Measurements from ENCODE around the gene PNMA6F. TPM values are rescaled to one million over a fixed set of nuclear protein-coding genes. Genes with fewer than 3 reads are reported as not detected.
"Not testable (repeated sequence)": the region's sequence is repeated elsewhere in the genome, so short reads cannot be mapped to it uniquely, and the experiment has no call there.

The PNMA6F gene
- total RNA-seq, 4 donors from 2014 or later = not detected

DNA sequence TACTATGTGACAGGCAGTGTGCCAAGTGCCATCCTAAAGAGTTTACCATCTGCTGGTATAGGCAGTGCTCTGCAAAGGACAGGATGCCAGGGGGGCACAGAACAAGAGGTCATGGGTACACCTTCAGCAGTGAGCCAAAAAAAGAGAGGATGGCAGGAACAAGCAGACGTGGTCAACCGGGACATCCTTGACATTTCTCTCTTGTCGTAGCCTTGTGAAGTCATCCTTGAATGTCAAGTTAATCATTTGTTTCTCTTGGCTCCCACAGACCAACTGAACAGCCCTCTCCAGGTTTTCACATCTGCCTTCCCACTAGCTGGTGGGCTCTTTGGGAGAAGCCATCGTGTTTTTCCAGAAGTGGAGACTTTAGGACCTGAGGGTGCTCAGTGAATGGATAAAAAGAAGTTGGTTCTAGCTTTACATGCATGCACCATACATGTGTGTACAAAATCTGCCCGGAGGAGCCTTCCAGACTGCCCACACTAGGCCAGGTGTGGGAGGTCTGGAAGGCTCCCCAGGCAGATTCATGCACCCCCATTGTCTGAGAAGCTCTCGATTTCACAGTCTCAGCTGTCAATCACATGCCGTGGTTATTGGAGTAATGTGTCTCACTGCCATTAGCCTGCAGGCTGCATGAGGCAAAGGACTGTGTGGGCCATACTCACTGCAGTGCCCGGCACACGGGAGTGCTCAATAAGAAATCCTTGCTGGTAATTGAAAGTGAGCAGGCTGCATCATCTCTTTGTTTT lies 16.4 kb downstream of the PNMA6F start:
- Histone ChIP-seq H3K27ac (no peak overlapping the region), H3K36me3 (no peaks in the 10 kb centered on the region), H3K4me3 (no peak overlapping the region), H3K9me3 (no peaks in the 10 kb centered on the region), H3K27me3 (no peaks in the 10 kb centered on the region), H3K4me1 (no peaks in the 10 kb centered on the region)
- no peak for DNase-seq
- no peak for TF ChIP-seq POLR2A (IDR thresholded peaks at IDR 0.05)

DNA sequence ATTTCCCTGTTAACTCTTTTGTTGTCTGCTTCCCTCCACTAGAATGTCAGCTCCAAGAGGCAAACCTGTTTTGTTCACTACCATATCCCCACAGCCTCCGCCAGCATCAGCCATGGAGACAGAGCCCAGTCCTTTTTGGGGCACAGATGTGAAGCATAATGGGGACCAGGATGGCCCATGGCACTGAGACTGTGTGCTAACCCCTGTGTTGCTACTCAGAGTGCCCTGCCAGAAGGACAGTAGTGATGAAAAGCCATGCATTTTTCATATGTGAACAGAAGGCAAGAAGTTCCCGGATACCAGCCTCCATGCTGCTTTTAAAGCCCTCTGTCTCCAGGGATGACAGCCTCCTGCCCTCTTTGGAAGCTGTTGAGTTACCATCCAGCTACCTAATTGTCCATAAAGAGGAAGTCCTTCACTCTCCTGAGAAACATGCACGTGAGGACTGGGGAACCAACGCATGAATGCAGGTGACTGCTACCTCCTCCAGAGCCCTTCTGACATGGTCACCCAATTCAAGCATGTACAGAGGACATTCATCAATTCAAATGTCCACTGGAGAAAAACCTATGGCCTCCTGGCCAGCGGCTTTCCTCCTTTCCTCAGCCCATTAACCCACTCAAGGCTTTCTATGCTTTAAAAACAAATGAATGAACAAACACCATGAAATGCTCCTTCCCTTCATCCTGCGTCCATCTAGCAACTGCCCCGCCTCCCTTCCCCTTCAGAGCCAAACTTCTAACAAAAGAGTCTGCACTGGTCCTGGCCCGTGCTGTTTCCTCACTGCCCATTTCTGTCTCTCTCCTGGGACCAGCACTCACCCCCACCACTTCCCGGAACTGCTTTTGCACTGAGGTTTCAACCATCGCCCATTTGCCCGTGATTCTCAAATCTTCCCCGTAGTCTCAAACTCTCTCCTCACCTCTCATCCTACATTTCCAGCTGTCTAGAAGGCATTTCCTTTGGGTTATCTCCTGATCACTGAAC lies 18.0 kb downstream of the PNMA6F start:
- Histone ChIP-seq H3K9me3 (no peaks in the 10 kb centered on the region), H3K27me3 (no peaks in the 10 kb centered on the region), H3K36me3 (no peaks in the 10 kb centered on the region), H3K4me3 (no peak overlapping the region), H3K27ac (no peak overlapping the region), H3K4me1 (no peaks in the 10 kb centered on the region)
- TF ChIP-seq, protein P1, sequence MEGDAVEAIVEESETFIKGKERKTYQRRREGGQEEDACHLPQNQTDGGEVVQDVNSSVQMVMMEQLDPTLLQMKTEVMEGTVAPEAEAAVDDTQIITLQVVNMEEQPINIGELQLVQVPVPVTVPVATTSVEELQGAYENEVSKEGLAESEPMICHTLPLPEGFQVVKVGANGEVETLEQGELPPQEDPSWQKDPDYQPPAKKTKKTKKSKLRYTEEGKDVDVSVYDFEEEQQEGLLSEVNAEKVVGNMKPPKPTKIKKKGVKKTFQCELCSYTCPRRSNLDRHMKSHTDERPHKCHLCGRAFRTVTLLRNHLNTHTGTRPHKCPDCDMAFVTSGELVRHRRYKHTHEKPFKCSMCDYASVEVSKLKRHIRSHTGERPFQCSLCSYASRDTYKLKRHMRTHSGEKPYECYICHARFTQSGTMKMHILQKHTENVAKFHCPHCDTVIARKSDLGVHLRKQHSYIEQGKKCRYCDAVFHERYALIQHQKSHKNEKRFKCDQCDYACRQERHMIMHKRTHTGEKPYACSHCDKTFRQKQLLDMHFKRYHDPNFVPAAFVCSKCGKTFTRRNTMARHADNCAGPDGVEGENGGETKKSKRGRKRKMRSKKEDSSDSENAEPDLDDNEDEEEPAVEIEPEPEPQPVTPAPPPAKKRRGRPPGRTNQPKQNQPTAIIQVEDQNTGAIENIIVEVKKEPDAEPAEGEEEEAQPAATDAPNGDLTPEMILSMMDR (IDR thresholded peaks at IDR 0.05) = no peak
- no peak for TF ChIP-seq POLR2A (IDR thresholded peaks at IDR 0.05)
- no peak for DNase-seq

DNA sequence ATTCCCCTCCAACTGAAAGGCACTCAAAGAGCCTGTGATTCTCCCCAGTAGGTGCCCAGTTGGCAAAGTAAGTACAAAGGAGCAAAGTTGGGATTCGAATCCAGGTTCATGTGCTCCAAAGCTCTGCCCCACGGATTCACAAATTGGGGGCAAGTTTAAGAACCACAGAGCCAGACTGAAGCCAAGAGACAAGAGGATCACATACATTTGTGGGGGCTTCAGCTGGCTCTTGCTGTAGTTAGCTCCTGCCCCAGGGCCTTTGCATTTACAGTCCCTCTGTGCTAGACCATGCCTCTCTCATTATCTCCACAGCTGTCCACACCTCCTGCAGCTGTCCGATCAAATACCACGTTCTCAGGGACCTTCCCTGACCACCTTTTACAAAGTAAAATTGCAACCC lies 18.8 kb downstream of the PNMA6F start:
- H3K9me3 ChIP-seq = no peaks in the 10 kb centered on the region
- H3K36me3 ChIP-seq = no peaks in the 10 kb centered on the region
- H3K4me1 ChIP-seq = no peaks in the 10 kb centered on the region
- H3K27ac ChIP-seq = no peak overlapping the region
- DNase-seq = no peak
- H3K27me3 ChIP-seq = no peaks in the 10 kb centered on the region
- TF ChIP-seq, protein P1 (IDR thresholded peaks at IDR 0.05) = no peak
- TF ChIP-seq POLR2A (IDR thresholded peaks at IDR 0.05) = no peak
- H3K4me3 ChIP-seq = no peak overlapping the region

DNA sequence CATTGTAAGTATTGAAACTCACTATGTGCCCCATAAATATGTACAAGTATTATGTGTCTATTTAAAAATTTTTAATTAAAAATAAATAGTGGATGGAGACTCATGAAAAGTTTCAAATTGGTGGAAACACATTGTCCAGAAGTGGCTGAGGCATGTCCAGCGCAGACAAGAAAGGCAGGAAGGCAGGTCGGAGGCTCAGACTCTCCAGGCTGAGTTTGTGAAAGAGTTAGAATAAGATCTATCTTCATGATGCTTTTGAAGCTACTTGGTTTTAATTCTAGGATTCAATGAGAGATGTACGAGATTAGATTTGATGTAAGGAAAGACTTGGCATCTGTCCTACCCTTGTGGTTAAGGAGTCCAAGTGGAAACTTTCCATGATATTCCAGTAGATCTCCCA lies 19.8 kb downstream of the PNMA6F start:
- no peak for DNase-seq
- no peaks in the 10 kb centered on the region for H3K9me3 ChIP-seq
- no peak overlapping the region for H3K4me3 ChIP-seq
- H3K27me3 ChIP-seq = no peaks in the 10 kb centered on the region
- no peaks in the 10 kb centered on the region for H3K36me3 ChIP-seq
- no peaks in the 10 kb centered on the region for H3K4me1 ChIP-seq
- TF ChIP-seq POLR2A (IDR thresholded peaks at IDR 0.05) = no peak
- TF ChIP-seq, protein P1 (IDR thresholded peaks at IDR 0.05) = no peak
- H3K27ac ChIP-seq = no peak overlapping the region

DNA sequence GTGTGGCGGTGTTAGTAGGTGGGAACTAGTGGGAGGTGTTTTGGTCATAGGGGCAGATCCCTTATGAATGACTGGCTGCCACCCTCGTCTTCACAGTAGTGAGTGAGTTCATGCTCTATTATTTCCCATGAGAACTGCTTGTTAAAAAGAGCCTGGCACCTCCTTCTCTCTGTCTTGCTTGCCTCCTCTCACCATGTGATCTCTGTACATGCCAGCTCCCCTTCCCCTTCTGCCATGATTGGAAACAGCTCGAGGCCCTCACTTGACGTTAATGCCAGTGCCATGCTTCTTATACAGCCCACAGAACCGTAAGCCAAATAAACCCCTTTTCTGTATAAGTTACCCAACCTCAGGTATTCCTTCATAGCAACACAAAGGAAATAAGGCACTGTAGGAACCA lies 21.7 kb downstream of the PNMA6F start:
- H3K36me3 ChIP-seq = no peaks in the 10 kb centered on the region
- no peaks in the 10 kb centered on the region for H3K9me3 ChIP-seq
- no peak overlapping the region for H3K27ac ChIP-seq
- DNase-seq = no peak
- no peaks in the 10 kb centered on the region for H3K27me3 ChIP-seq
- no peak overlapping the region for H3K4me3 ChIP-seq
- H3K4me1 ChIP-seq = no peaks in the 10 kb centered on the region
- TF ChIP-seq, protein P1 (IDR thresholded peaks at IDR 0.05) = no peak
- no peak for TF ChIP-seq POLR2A (IDR thresholded peaks at IDR 0.05)

DNA sequence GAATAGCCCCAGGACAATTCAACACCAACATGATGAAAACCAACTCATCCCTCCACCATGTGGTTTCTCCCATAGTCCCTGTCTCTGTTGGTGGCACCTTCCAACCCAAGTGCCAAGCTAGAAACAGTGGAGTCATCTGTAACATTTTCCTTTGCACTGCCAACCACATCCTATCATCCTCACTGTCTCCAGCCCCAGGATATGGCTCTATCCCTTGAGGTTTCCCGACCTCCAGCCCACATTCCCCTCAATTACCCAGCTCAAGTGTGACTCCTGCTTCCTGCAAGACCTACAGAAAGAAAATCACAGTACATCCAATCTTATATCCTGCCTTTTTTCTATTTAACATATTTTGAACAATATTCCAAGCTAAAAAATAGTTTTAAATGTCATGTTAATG lies 24.2 kb downstream of the PNMA6F start:
- no peak overlapping the region for H3K27ac ChIP-seq
- TF ChIP-seq, protein P1 (IDR thresholded peaks at IDR 0.05) = no peak
- no peak for TF ChIP-seq POLR2A (IDR thresholded peaks at IDR 0.05)
- H3K36me3 ChIP-seq = no peaks in the 10 kb centered on the region
- no peaks in the 10 kb centered on the region for H3K9me3 ChIP-seq
- no peaks in the 10 kb centered on the region for H3K27me3 ChIP-seq
- no peak overlapping the region for H3K4me3 ChIP-seq
- no peaks in the 10 kb centered on the region for H3K4me1 ChIP-seq
- no peak for DNase-seq

DNA sequence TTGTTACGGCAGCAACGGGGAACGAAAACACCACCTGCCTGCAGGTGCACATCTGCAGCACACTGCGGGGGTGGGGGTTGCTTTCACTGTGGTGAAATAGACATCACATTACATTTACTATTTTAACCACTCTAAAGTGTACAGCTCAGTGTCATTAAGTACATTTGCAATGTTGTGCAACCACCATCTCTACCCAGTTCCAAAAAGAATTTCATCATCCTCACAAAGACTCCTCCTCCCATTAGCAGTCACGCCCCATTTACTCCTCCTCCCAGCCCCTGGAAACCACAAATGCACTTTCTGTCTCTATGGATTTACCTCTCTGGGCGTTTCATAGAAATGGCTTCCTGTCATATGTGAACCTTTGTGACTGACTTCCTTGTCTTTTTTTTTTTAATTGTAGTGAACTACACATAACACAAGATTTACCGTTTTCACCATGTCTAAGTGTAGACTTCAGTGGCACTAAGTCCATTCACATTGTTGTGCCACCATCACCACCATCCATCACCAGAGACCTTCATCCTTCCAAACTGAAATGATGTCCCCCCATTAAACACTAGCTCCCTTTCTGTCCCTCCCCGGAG lies 28.0 kb downstream of the PNMA6F start:
- not testable (repeated sequence) for H3K4me1 ChIP-seq, H3K27me3 ChIP-seq, H3K27ac ChIP-seq, H3K9me3 ChIP-seq, H3K36me3 ChIP-seq, H3K4me3 ChIP-seq, DNase-seq

DNA sequence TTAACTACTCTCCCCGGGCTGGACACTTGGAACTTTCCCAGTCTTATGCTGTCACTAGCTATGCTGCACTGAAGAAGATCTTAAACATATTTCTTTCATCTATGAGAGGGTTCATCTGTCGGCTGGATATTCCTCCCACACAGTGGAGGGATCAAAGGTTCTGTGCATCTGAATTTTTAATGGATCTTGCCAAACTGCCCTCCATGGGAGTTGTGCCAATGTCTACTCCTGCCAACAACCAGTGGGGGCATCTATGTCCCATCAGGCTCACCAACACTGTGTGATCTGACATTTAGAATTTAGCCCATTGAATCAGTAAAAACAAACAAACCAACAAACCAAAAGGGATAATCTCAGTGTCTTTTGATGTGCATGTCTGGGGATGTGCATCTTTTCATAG lies 32.8 kb downstream of the PNMA6F start:
- not testable (repeated sequence) for H3K9me3 ChIP-seq, H3K27me3 ChIP-seq, H3K27ac ChIP-seq, DNase-seq, H3K4me3 ChIP-seq, H3K36me3 ChIP-seq, H3K4me1 ChIP-seq

Measured in Peyer's patch (tissue), 4 donors.